Measurements from ENCODE around the gene SP6.

The SP6 gene

DNA sequence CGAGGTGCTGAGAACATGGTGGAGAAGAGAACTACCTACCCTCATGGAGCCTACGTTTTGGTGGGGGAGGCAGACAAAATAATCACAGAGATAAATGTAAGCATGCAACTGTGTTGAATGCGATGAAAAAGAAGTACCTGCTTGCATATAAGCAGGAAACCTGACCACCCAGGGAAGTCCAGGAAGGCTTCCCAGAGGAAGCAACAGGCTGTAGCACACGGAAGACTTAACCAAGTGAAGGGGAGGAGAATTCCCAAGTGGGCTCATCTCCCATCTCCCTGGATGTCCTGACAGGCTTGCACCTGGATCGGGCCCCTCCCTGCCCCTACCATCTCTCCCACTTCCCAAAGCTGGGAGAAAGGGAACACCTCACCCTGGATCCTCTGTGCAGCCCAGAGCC, 11.9 kb downstream of the SP6 start:
- TF ChIP-seq, protein P1, sequence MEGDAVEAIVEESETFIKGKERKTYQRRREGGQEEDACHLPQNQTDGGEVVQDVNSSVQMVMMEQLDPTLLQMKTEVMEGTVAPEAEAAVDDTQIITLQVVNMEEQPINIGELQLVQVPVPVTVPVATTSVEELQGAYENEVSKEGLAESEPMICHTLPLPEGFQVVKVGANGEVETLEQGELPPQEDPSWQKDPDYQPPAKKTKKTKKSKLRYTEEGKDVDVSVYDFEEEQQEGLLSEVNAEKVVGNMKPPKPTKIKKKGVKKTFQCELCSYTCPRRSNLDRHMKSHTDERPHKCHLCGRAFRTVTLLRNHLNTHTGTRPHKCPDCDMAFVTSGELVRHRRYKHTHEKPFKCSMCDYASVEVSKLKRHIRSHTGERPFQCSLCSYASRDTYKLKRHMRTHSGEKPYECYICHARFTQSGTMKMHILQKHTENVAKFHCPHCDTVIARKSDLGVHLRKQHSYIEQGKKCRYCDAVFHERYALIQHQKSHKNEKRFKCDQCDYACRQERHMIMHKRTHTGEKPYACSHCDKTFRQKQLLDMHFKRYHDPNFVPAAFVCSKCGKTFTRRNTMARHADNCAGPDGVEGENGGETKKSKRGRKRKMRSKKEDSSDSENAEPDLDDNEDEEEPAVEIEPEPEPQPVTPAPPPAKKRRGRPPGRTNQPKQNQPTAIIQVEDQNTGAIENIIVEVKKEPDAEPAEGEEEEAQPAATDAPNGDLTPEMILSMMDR (IDR thresholded peaks at IDR 0.05; ENCODE audit: low read depth, low read length): no peak
- DNase-seq (ENCODE audit: extremely low read depth, low read depth): no peak

DNA sequence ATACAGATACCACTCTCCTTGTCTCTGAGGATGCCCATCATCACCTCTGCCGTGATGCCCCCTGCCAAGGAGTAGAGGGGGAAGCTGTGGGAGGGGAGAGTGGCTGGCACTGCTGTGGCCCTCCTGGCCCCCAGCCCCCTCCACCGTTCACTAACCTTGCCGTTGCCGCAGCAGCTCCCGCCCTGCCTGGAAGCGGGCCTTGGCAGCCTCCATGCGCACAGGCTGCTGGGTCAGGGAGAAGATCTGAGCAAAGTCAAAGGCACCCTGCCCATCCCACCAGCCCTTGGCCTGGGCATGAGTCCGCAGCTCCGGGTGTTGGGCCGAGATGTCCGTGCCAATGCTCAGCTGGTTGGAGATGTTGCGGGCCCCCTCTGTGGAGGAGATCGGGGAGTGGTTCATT, 12.3 kb downstream of the SP6 start:
- no peak for DNase-seq (ENCODE audit: extremely low read depth, low read depth)
- TF ChIP-seq, protein P1 (IDR thresholded peaks at IDR 0.05; ENCODE audit: low read depth, low read length): no peak

DNA sequence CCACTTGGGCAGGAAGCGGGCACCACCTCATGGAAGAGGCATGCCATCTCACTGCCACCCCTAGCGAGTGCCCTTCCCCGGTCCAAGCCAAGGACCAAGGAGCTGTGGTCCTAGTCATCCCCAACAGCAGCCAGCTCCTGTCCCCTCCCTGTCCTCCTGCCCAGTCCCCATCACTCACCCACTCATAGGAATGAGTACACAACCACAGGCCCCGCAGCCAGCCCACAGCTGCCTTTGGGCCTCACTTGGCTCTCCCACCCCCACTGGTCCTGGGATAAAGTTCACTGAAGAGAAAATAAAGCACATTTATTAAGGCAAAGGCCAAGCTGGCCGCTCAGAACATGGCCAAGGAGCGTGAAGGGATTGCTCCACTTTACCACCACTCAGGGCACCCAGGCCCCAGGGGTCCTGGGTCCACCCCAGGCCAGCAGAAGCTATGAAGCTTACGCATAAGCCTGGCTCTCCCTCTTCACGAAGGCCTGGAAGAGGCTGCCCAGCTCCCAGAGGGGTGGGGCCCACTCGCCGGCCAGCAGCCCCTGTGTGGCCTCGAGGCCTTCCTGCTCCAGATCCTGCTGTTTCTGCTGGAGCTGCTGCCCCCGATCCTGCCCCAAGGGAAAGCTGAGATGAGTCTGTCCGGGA, 13.4 kb downstream of the SP6 start:
- DNase-seq (ENCODE audit: extremely low read depth, low read depth): no peak
- TF ChIP-seq, protein P1 (IDR thresholded peaks at IDR 0.05; ENCODE audit: low read depth, low read length): no peak

DNA sequence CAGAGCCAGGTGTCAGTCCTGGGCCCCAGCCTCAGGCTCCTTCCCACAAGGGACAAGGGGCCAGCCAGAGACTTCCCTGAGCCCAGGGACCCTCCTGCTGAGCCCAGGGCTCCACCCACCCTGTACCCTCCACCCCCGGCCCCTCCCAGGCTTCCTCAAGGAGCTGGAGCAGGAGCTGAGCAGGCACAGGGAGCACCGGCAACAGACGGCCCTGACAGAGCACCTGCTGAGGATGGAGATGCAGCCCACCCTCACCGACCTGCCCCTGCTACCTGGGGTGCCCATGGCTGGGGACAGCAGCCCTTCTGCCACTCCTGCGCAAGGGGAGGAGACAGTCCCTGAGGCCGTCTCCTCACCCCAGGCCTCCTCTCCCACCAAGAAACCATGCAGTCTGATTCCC, 14.4 kb downstream of the SP6 start:
- no peak for DNase-seq (ENCODE audit: extremely low read depth, low read depth)

DNA sequence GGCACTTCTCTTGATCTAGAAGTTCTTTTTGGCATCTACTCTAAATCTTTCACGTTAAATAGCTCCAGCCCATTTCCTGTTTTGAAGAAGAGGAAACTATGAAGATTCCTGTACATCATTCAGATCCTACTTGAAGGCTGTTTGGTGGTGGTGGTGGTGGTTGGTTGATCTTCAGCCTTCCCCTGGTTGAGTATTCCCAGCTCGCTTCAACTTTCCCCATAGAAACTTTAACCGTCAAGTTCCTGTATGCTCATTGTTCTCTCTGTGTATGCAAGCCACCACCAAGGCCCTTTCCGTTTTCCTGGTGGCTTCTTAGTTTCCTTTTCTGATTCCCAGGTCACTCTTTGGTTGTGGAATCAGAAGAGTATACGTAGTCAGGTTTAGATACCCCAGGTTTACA, 16.2 kb downstream of the SP6 start:
- TF ChIP-seq, protein P1 (IDR thresholded peaks at IDR 0.05; ENCODE audit: low read depth, low read length): no peak
- no peak for DNase-seq (ENCODE audit: extremely low read depth, low read depth)

More for the DNA sequence above, 14.4 kb downstream of the SP6 start:
- TF ChIP-seq, protein P1 (IDR thresholded peaks at IDR 0.05; ENCODE audit: low read depth, low read length): no peak

DNA sequence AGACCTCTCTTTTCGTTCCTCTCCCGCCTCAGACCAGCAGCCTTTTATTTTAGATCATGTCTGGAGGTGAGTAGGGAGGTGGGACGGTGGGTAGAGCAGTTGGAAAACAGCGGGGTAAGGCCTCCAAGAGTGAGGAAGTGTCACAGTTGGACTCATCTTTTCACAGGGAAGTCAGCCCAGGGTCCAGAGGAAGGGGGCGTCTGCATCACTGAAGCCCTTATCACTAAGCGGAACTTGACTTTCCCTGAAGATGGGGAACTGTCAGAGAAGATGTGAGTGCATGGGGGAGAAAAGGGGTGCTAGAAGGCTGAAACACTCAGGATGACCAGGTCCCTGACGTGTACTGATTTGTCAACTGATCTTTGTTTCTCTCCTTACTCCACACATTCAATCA, 19.0 kb downstream of the SP6 start:
- TF ChIP-seq, protein P1 (IDR thresholded peaks at IDR 0.05; ENCODE audit: low read depth, low read length): no peak
- DNase-seq (ENCODE audit: extremely low read depth, low read depth): no peak

DNA sequence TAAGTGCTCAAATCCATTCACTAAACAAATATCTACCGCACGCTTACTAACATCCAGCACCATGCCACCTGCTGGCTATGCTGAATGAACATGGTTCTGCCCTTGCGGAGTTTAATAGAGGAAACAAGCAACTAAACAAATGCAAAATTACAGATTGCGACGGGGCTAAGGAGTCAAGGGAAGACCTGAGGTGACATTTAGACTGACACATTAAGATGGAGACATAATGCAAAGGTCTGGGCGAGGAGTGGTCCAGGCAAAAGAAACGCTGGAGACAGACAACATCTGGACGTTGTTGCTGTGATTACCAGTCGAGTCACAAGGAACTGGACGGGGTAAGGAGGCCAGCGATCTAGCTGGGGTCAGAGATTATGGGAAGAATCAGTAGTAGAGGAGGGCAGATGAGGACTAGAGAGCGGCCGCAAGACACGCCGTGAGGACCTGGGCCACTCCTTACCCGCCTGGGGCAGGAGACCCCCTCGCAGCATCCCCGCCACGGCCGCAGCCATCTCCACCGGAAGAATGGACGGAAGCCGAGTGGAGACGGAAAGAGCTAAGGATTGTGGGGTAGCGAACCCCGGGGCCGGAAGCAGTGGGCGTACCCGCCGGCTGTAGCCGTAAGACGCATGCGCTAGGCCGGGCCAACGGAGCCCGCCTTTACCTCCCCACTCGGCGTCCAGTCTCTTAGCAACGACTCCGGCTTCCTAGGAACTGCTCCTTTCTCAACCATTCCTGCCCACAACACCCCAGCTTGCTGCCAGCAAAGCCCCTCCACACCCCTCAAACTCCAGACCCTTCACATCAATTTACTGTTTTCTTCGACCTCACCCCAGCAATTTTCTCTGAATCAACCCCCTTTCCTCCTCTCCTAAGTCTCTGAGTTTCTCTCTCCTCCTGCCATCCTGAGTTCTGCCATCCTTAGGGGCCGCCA, 19.7 kb downstream of the SP6 start, which contains the start of the genes LRRC46 and MRPL10:
TSS of gene LRRC46 (plus strand) at position 668 of the 931 bp plus-strand sequence. CDS start 320 bp downstream, outside the sequence.
TSS of gene MRPL10 (minus strand) at position 539 of the 931 bp plus-strand sequence. CDS start at position 509, 30 bp downstream.
- TF ChIP-seq, protein P1 (IDR thresholded peaks at IDR 0.05; ENCODE audit: low read depth, low read length): peak; percentile 38
- peak; percentile 82 for DNase-seq (ENCODE audit: extremely low read depth, low read depth)

All from AG09319 (cell line).